Left ventricle myocardium superior (tissue), 1 donor: Measurements from ENCODE around the gene ORAI2. TPM values are rescaled to one million over a fixed set of nuclear protein-coding genes. Genes with fewer than 3 reads are reported as not detected.
"Not testable (repeated sequence)": the region's sequence is repeated elsewhere in the genome, so short reads cannot be mapped to it uniquely, and the experiment has no call there.

Experiments used
- ATAC-seq: fragments of 200-7000 bp; cut with Tn5 transposase; one replicate; pipeline ENCODE4 v1.9.1; 2020; ENCODE audit warnings: mild to moderate bottlenecking, moderate library complexity
- DNase-seq: peaks from one replicate; pipeline ENCODE4 v3.0.0-alpha.2; 2020
- intact Hi-C: fragments of 100-400 bp; cut with micrococcal nuclease; formaldehyde crosslinking; loops from one replicate; pipeline ENCODE4 v1.11.0; 2022
- microRNA-seq: library from miRNA; unstranded; fragments of <30 nt; microRNA quantifications from one replicate; pipeline ENCODE4 v1.2.0, GENCODE V29; 2020; ENCODE audit warnings: borderline number of aligned reads
- total RNA-seq: library from RNA; stranded (reverse); fragmentation: NEBNext Ultra II Directional; extraction: Animal tissue kit (Norgen Biotek cat#: 25700); gene quantifications from one replicate; pipeline ENCODE4 v1.2.1, GENCODE V29; 2021
- donor health status: DM: no; HTN: yes; CAD: no; lungs with severe emphysema.

The ORAI2 gene
- total RNA-seq, 1 donor from 2014 or later: 3.1 TPM

GRCh38 chr7:102481962-102482361 lies 48.6 kb downstream of the ORAI2 start:
- peak; percentile 11 for DNase-seq
- intact Hi-C loops, ATAC-seq: not testable (repeated sequence)

- intact Hi-C loops, DNase-seq, ATAC-seq: not testable (repeated sequence)
Measured at GRCh38 chr7:102484317-102484716, 50.9 kb downstream of the ORAI2 start.

GRCh38 chr7:102490529-102491075 lies 57.2 kb downstream of the ORAI2 start:
- DNase-seq (peak; percentile 42), ATAC-seq (peak; percentile 26)
- intact Hi-C loops: not testable (repeated sequence)

GRCh38 chr7:102493220-102493935 lies 60.0 kb downstream of the ORAI2 start:
- DNase-seq (peak; percentile 30), ATAC-seq (peak; percentile 81)
- intact Hi-C loops: not testable (repeated sequence)

GRCh38 chr7:102494026-102494425 lies 60.7 kb downstream of the ORAI2 start:
- DNase-seq: peak; percentile 32
- ATAC-seq, intact Hi-C loops: not testable (repeated sequence)

GRCh38 chr7:102494473-102495149 lies 61.2 kb downstream of the ORAI2 start:
- intact Hi-C loops, DNase-seq: not testable (repeated sequence)
- ATAC-seq: peak; percentile 61

GRCh38 chr7:102496861-102497260 lies 63.5 kb downstream of the ORAI2 start:
- peak; percentile 17 for DNase-seq
- intact Hi-C loops, ATAC-seq: not testable (repeated sequence)

GRCh38 chr7:102497308-102497707 lies 63.9 kb downstream of the ORAI2 start:
- intact Hi-C loops, ATAC-seq: not testable (repeated sequence)
- DNase-seq: peak; percentile 31

GRCh38 chr7:102498321-102498720 lies 64.9 kb downstream of the ORAI2 start:
- intact Hi-C loops, ATAC-seq: not testable (repeated sequence)
- DNase-seq: peak; percentile 29

GRCh38 chr7:102503141-102503540 lies 69.8 kb downstream of the ORAI2 start:
- intact Hi-C loops, ATAC-seq: not testable (repeated sequence)

GRCh38 chr7:102505298-102506185 lies 72.2 kb downstream of the ORAI2 start:
- peak; percentile 19 for DNase-seq
- intact Hi-C loops: not testable (repeated sequence)
- peak; percentile 25 for ATAC-seq

More at GRCh38 chr7:102503141-102503540, 69.8 kb downstream of the ORAI2 start:
- DNase-seq: not testable (repeated sequence)

Small RNA genes lying within 50 kb of the gene (microRNA-seq; reads per million reads assigned to microRNA genes)
- gene MIR4467: not detected
- not detected for gene MIR5090
- not detected for gene MIR548O

Other genes with a start within 250 kb of the ORAI2 start
- gene SH2B2, start 146.7 kb upstream of the ORAI2 start, total RNA-seq: 0.99 TPM
- not detected for gene SPDYE6, start 77.1 kb upstream of the ORAI2 start, total RNA-seq
- 11.8 TPM for gene PRKRIP1, start 37.2 kb upstream of the ORAI2 start, total RNA-seq
- gene ALKBH4, start 31.3 kb downstream of the ORAI2 start, total RNA-seq: 4.5 TPM
- gene LRWD1, start 31.4 kb downstream of the ORAI2 start, total RNA-seq: 10.4 TPM
- gene POLR2J, start 45.3 kb downstream of the ORAI2 start, total RNA-seq: 49.6 TPM
- 7.5 TPM for gene RASA4B, start 84.2 kb downstream of the ORAI2 start, total RNA-seq
- gene UPK3BL2, start 110.1 kb downstream of the ORAI2 start, total RNA-seq: 2.9 TPM
- gene SPDYE2, start 117.7 kb downstream of the ORAI2 start, total RNA-seq: not detected
- 11.1 TPM for gene POLR2J3, start 139.0 kb downstream of the ORAI2 start, total RNA-seq
- gene RASA4, start 183.2 kb downstream of the ORAI2 start, total RNA-seq: 20.2 TPM
- 13.0 TPM for gene UPK3BL1, start 209.2 kb downstream of the ORAI2 start, total RNA-seq
- not detected for gene SPDYE2B, start 216.7 kb downstream of the ORAI2 start, total RNA-seq
- 3.4 TPM for gene POLR2J2, start 238.1 kb downstream of the ORAI2 start, total RNA-seq